LNCAP (cell line): Measurements from ENCODE around the gene CCN5.

Experiments used
- CTCF ChIP-seq: fragments of 450-650 bp; IDR thresholded peaks from 2 replicates; pipeline ENCODE4 v1.5.1; 2017; ENCODE audit warnings: mild to moderate bottlenecking

CCN5 gene

GRCh38 chr20:44716309-44717106 is 1.3 kb downstream of the CCN5 start:
- no peak for TF ChIP-seq CTCF

GRCh38 chr20:44717986-44718385 is 2.8 kb downstream of the CCN5 start:
- no peak for TF ChIP-seq CTCF

- no peak for TF ChIP-seq CTCF
Measured at GRCh38 chr20:44719841-44720240, 4.7 kb downstream of the CCN5 start.

- TF ChIP-seq CTCF, result no peak
Measured at GRCh38 chr20:44720621-44720996, 5.4 kb downstream of the CCN5 start.

- TF ChIP-seq CTCF, result no peak
Measured at GRCh38 chr20:44720997-44721784, 6.0 kb downstream of the CCN5 start.

- TF ChIP-seq CTCF, result no peak
Measured at GRCh38 chr20:44721785-44722054, 6.6 kb downstream of the CCN5 start.

GRCh38 chr20:44722990-44723389 is 7.8 kb downstream of the CCN5 start:
- TF ChIP-seq CTCF, result no peak
